GM19193 (cell line): ENCODE data around the gene RBM48.

Experiments used
- POLR2A ChIP-seq: IDR thresholded peaks from 4 replicates; pipeline ENCODE4 v1.6.1; 2011; ENCODE audit not compliant: insufficient read depth, insufficient read length; ENCODE audit errors: extremely low read depth

The RBM48 gene

DNA sequence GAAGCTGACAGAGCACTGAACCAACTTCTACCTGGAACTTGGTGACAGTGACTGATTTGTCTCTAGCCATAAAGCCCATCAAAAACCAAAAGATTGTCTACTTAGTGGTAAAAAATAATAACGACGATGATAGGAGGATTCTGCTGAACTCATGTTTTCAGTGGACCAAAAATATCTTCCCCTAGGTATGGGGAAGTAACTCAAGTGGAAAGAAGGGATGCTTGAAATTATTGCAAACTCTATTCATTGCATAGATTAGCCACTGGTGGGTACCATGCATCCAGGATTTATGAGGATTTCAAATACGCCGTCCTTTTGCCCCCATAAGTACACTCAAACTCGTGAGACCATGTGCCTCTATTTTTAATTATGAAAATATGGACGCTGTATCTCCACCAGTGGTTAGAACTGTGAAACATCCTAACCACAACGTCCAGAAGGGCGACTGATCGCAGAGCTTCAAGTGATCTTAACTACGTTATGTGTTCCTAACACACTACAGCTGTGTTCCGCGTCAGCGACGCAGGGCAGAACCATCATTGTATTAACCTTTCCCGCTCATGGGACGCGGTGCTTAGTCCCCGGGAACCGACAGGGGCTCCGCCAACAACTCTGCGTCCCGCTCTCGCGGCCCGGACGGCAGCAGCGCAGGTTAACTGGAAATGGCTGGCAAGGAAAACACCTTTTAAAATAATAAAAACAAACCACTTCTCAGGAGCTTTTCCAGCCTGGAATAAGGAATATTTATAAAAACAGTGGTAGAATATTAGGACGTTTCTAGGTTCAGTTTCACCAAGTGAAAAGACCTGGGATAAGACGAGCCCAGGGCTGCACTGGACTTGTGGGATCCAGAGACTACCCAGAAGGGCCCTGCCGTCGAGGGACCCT, 1.1 kb upstream of the RBM48 start:
- no peak for TF ChIP-seq POLR2A

DNA sequence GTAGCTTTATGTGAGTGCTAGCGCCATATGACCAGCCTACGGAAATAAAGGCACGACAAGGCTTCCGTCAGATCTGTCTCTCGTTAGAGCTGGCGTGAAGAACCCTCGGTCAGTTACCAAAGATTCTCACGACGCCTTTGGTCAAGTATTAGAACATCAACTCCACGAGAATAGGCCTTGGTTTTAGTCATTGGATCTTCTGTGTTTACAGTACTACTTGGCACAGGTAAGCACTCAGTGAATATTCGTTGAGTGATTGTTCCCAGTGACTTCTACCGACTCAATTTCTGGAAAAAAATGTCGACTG, 316 bp downstream of the RBM48 start:
- no peak for TF ChIP-seq POLR2A

DNA sequence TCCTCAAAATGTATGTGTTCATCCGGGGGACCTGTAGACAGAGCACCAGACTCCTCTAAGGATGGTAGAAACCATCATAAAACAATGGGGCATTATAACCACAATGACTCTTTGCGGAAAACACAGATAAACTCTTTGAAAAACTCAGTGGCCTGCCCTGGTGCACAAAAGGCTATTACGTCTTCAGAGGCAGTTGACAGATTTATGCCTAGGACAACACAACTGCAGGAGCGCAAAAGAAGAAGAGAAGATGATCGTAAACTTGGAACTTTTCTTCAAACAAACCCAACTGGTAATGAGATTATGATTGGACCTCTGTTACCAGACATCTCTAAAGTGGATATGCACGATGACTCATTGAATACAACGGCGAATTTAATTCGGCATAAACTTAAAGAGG, 6.0 kb downstream of the RBM48 start:
- TF ChIP-seq POLR2A: no peak

DNA sequence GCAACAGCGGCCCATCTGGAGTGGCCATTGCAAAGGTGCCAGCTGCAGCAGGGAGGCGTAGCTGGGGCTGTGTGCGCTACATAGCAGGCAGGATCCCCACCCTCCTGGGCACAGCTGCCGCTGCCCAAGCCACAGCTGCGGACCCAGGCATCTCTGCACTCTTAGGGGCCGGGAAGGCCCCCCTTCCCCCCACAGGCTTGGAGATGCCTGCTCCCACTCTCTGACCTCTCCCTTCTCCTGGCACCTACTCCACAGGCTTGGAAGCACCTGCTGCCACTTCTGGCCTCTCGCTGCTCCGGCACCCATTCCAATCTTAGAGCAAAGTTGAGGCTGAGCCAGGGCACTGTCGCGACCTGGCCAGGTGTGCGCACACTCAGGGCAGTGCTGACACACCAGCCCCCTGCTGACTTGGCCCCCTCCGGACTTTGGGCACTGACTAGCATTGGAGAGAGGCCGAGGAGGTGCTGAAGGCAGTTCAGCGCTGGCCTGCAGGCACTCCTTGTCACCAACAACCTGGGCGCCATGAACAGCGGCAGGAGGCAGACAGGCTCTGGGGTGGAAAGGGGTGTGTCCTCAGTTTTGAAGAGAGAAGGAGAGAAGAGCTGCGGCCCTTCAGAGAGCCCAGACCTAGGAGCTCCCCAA, 18.4 kb downstream of the RBM48 start:
- TF ChIP-seq POLR2A: no peak

DNA sequence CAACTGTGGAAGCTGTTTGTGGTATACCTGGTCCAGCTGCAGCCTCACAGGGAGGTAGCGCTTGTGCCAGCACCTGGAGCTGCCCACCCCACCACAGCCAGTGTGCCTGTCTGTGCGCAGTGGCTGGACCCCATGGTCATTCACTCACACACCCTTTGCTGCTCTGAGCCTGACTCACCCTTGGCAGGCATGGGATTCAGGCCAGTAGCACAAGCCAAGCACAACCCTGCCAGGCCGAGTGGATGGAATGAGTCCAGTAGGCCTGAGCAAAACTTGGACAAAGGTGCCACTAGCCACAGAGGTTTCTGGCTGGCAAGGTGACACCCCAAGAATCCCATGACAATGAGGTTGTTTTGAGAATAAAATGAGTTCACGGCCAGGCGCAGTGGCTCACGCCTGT, 19.0 kb downstream of the RBM48 start:
- TF ChIP-seq POLR2A: no peak

DNA sequence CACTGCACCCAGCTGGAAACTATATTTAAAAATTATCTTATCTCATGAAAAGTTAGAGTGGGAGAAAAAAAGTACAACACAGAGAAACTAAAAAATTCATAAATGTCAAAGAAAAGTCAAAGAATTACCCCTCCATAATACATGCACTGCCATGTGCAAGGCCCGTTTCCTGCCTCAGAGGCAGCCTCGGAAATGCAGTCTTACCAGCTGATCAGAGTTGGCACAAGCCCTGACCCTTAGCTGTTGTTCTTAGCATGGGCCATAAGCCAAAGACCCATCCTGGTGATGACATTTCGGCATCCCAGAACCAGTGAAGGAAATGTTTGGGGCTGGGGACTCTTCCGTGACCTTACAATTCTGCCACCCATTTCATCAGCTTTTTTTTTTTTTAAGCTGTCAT, 21.6 kb downstream of the RBM48 start:
- TF ChIP-seq POLR2A: no peak

DNA sequence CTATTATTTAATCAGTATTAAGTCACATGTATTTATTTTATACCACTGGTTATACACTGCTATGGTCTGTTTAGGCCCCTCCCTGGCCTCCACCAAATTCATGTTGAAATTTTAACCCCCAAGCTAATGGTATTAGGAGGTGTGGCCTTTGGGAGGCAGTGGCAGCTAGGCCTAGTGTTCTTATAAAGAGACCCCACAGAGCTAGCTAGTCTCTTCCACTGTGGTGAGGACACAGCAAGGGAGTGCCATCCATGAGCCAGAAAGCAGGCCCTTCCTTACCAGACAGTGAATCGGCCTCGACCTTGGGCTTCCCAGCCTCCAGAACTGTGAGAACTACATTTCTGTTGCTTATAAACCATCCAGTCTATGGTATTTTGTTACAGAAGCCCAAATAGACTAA, 28.7 kb downstream of the RBM48 start:
- no peak for TF ChIP-seq POLR2A

DNA sequence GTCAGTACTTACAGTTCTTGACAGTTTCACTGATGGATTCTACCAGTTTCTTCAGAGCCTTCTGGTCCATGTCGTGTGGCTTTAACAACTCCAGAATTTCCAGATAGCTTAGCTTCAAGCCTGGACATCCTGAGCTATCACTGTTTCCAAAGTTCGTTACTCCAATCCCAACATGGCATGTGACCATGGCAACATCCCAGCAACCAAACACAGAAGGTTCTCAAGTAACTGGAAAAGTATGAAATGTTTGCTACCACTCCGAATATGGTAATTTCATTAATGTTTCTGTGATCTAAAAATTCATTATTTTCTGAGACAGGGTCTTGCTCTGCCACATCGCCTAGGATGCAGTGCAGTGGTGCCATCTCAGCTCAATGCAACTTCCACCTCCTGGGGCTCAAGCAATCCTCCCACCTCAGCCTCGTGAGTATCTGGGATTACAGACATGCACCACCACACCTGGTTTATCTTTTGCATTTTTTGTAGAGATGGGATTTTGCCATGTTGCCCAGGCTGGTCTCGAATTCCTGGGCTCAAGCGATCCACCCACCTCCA, 29.3 kb downstream of the RBM48 start:
- no peak for TF ChIP-seq POLR2A

DNA sequence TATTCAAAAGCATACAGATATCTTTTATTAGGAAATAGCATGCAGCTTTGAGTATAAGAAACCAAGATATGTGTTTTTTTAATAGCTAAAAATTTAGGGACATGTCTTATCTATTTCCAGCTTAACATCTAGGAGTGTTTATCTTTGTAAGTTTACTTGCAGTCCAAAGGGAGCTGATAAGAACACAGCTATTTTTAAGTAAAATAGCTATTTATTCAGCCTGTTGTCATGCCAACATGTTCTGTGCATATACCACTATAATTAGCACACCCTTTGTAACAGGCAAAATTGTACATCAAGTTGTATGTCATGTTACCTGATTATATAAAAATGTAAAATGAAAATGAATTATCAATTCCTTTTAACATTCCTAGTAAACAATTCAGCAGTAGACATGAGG, 32.0 kb downstream of the RBM48 start:
- TF ChIP-seq POLR2A: no peak

DNA sequence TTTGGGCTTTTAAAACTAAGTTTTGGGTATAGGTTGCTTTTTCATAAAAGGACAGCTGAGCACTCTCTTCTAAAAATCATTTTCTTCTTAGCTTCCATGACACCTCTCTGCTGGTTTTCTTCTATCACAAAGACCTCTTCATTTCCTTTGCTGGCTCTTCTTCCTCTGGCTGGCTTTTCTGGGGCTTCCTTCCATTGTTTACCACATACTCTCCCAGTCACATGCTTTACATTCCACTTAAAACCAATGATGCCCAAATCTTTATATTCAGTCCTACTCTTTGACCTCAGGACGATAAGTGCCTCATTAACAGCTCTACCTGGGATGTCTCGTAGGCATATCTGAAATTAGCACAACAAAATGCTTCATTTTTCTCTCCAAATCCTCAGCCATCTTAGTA, 34.8 kb downstream of the RBM48 start:
- no peak for TF ChIP-seq POLR2A

DNA sequence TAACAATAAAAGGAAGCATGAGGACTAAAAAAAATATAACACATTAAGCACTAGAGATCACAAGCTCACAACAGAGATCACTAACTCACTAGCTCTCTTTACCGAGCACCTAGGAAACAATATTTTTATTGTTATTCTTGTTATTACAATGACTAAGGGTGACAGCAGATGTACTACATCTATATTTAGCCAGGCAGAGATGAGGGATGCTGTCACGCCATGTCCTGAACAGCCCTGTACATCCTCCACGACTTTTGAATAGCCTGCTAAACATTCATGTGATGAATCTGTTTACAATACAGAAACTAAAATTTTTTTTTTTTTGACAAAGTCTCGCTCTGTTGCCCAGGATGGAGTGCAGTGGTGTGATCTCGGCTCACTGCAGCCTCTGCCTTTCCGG, 38.9 kb downstream of the RBM48 start:
- TF ChIP-seq POLR2A: no peak

DNA sequence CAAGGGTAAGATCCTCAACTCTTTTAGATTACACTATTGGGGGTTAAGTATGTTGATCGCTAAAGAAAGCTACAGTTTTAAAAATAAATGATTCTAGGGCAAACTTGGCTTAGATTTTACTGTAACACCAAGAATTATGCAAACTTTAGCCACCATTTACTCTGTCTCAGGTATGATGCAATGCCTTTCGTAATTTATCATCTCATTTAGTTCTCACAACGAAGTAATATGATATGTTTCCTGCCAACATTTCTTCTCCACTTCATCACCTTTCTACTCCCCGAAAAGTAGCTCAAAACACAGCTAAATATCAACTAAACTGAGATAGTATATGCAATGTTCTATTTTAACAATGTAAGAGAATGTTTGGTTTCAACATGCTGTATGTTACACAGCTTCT, 40.5 kb downstream of the RBM48 start:
- TF ChIP-seq POLR2A: no peak

DNA sequence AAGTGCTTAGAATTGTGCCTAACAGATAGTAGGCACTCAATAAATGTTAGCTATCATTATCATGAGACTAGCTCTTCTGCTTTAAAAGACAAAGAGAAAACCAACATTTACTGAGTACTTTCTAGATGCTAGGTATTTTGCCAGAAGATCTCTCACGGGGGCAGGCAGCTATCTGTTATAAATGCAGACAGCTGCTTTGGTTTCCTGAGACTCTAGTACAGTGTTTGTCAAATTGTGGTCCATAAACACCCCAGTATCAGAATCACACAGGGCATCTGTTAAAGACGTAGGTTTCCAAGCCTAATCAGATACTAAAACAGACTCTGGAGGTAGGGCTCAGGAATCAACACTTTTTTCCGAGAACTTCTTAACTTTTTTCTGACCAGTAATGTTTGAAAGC, 47.7 kb downstream of the RBM48 start:
- TF ChIP-seq POLR2A: no peak

DNA sequence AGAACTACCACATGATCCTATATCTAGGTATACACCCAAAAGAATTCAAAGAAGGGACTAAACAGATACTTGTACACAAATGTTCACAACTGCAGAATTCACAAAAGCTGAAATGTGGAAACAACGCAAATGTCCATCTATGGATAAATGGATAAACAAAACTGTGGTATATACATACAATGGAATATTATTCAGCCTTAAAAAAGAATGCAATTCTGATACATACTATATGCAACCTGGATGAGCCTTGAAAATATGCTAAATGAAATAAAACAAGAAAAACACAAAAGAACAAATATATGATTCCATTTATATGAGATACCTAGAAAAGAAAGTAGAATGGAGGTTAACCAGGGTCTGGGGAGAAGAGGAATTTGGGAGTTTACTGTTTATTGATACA, 54.4 kb downstream of the RBM48 start:
- TF ChIP-seq POLR2A: no peak

DNA sequence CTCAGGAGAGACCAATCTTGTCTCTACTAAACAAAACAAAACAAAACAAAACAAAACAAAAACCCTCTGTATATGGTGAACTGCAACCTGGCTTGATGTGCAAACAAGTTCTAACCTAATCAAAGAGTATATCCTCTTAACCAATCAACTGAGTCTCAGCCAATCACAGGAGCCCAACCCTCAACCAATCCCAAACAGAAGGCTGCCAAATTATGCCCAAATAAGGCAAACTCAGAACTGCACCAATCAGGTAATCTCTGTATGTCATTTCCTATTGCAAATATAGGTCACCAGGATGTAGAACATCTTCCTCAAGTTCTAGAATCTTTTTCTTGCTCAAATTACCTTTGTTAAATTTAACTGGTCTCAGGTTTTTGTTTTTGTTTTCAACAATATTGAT, 56.4 kb downstream of the RBM48 start:
- no peak for TF ChIP-seq POLR2A

DNA sequence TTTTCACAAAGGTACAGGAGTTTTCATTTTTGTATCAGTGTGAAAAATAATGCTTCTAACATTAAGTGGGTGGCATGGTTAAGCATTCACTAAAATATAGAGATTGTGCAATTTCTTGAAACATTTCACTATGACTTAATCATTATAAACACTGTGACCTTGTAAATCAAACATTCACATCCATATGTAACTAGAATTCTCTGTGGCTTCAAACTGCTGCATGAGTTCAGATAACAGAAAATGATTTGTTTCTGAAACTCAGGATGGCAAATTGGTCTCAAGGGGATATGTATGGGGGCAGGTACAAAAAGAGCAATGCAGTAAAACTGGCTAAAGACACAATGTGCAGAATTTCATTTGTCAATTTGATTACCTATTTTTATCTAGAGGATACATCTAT, 57.8 kb downstream of the RBM48 start:
- TF ChIP-seq POLR2A: no peak
